ENCODE data around the gene ASB4. TPM values are rescaled to one million over a fixed set of nuclear protein-coding genes. Genes with fewer than 3 reads are reported as not detected.

The ASB4 gene, protein sequence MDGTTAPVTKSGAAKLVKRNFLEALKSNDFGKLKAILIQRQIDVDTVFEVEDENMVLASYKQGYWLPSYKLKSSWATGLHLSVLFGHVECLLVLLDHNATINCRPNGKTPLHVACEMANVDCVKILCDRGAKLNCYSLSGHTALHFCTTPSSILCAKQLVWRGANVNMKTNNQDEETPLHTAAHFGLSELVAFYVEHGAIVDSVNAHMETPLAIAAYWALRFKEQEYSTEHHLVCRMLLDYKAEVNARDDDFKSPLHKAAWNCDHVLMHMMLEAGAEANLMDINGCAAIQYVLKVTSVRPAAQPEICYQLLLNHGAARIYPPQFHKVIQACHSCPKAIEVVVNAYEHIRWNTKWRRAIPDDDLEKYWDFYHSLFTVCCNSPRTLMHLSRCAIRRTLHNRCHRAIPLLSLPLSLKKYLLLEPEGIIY
- total RNA-seq, result not detected

- no peak within 1 kb of the TSS for H3K4me3 ChIP-seq
- no peaks in the 10 kb centered on the region for H3K9me3 ChIP-seq
- H3K27ac ChIP-seq, result no peak within 1 kb of the TSS
- no peaks in the 10 kb centered on the region for H3K36me3 ChIP-seq
- no peaks in the 10 kb centered on the region for H3K27me3 ChIP-seq
- WGBS, 2 donors, result 75 to 77% methylated on average over 12 of the region's 12 CpGs
- no peak for DNase-seq (ENCODE audit: low spot score in 2 of 2)
- no peaks in the 10 kb centered on the region for H3K4me1 ChIP-seq
- TF ChIP-seq, protein P1, sequence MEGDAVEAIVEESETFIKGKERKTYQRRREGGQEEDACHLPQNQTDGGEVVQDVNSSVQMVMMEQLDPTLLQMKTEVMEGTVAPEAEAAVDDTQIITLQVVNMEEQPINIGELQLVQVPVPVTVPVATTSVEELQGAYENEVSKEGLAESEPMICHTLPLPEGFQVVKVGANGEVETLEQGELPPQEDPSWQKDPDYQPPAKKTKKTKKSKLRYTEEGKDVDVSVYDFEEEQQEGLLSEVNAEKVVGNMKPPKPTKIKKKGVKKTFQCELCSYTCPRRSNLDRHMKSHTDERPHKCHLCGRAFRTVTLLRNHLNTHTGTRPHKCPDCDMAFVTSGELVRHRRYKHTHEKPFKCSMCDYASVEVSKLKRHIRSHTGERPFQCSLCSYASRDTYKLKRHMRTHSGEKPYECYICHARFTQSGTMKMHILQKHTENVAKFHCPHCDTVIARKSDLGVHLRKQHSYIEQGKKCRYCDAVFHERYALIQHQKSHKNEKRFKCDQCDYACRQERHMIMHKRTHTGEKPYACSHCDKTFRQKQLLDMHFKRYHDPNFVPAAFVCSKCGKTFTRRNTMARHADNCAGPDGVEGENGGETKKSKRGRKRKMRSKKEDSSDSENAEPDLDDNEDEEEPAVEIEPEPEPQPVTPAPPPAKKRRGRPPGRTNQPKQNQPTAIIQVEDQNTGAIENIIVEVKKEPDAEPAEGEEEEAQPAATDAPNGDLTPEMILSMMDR (IDR thresholded peaks at IDR 0.05), result no peak
- no peak for TF ChIP-seq POLR2A (IDR thresholded peaks at IDR 0.05)
- no peak for TF ChIP-seq EP300 (IDR thresholded peaks at IDR 0.05)
These were observed at the start of gene ASB4 for GRCh38 chr7:95485391-95486123. TSS of gene ASB4 (plus strand) at chr7:95485943. CDS start at chr7:95485972, 29 bp downstream.

DNA sequence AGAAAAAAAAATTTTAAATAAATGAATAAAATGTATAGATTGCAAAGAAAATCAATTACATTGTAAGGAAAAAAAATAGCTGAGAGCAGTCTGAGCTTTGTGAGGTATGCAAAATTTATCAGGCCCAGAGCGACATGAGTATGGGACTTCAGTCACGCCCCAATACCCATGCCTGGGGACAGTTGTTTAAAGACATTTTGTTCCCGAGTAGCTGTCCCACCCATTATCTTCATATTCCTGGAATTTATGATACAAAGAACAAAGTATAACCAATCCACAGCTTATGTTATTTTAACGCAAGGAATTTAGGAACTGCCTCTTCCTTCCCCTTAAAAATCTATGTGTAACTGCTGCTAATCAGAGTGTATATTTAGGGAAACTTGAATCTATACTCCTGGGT, 49.3 kb upstream of the ASB4 start:
- TF ChIP-seq POLR2A (IDR thresholded peaks at IDR 0.05) (no peak), EP300 (IDR thresholded peaks at IDR 0.05) (no peak)
- TF ChIP-seq, protein P1 (IDR thresholded peaks at IDR 0.05), result no peak
- 67 to 83% methylated on average over 4 of the region's 4 CpGs for whole genome bisulfite sequencing, 2 donors
- DNase-seq (ENCODE audit: low spot score in 2 of 2), result no peak

GRCh38 chr7:95440394-95441038, 45.2 kb upstream of the ASB4 start:
- H3K27ac ChIP-seq, result no peak overlapping the region
- no peaks in the 10 kb centered on the region for H3K27me3 ChIP-seq
- no peaks in the 10 kb centered on the region for H3K9me3 ChIP-seq
- H3K36me3 ChIP-seq, result no peaks in the 10 kb centered on the region
- TF ChIP-seq POLR2A (IDR thresholded peaks at IDR 0.05) (no peak), EP300 (IDR thresholded peaks at IDR 0.05) (no peak)
- TF ChIP-seq, protein P1 (IDR thresholded peaks at IDR 0.05), result no peak
- no peak for DNase-seq (ENCODE audit: low spot score in 2 of 2)
- WGBS, 2 donors, result 91 to 94% methylated on average over 3 of the region's 3 CpGs
- H3K4me1 ChIP-seq, result peaks cover 0 to 3% (median 1%) of the 10 kb centered on the region in 4 donors
- H3K4me3 ChIP-seq, result no peak overlapping the region

More for the DNA sequence above, 49.3 kb upstream of the ASB4 start:
- no peak overlapping the region for H3K4me3 ChIP-seq
- no peaks in the 10 kb centered on the region for H3K9me3 ChIP-seq
- H3K27ac ChIP-seq, result no peak overlapping the region
- peaks cover 0 to 34% (median 1%) of the 10 kb centered on the region in 4 donors for H3K4me1 ChIP-seq
- H3K27me3 ChIP-seq, result no peaks in the 10 kb centered on the region
- no peaks in the 10 kb centered on the region for H3K36me3 ChIP-seq

DNA sequence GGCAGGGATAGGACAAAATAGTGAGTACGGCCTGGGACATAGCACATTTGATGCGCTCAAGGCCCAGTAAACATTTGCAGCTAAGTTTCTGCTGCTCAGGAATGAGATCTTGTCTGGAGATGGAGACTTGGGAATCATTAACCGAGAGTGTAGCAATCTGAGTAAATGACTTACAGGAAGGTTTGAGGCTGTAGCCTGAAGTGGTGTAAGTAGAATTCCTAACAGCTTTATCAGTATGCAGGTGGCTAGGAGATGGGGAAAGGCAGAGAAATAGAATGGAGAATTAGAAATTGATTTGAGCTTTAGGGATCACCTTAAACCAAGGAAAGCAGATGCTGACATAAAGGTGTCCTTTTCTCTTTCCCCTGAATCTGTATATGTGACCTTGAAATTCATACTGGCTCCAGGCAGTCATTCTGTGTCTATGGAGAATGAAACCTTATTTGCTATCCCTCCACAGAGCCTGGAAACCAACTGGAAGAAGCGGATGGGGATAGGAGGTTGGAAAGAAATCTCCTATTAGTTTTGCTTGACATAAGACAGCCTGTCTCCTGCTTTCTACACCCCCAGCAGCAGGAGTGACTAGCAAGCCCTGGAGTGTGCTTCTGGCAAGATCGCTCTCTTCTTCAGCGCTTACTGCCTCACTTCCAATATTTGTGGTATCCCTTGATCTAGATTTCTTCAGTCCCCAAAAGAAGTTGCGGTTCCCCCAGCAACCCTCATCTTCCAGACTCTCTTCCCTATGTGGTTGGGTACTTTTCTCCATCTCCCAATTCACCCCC, 44.5 kb upstream of the ASB4 start:
- H3K27me3 ChIP-seq, result no peaks in the 10 kb centered on the region
- no peak overlapping the region for H3K4me3 ChIP-seq
- no peak for DNase-seq (ENCODE audit: low spot score in 2 of 2)
- no peak overlapping the region for H3K27ac ChIP-seq
- no peak for TF ChIP-seq POLR2A (IDR thresholded peaks at IDR 0.05)
- no peak for TF ChIP-seq EP300 (IDR thresholded peaks at IDR 0.05)
- TF ChIP-seq, protein P1 (IDR thresholded peaks at IDR 0.05), result no peak
- H3K9me3 ChIP-seq, result no peaks in the 10 kb centered on the region
- no peaks in the 10 kb centered on the region for H3K4me1 ChIP-seq
- no peaks in the 10 kb centered on the region for H3K36me3 ChIP-seq
- 77 to 78% methylated on average over 7 of the region's 7 CpGs for WGBS, 2 donors

All from tibial nerve (tissue), 4 donors.